CD14-positive monocyte (primary cell): Measurements from ENCODE around the gene BCL2L12. TPM values are rescaled to one million over a fixed set of nuclear protein-coding genes. Genes with fewer than 3 reads are reported as not detected.

Experiments
- DNase-seq, 3 donors: peaks; one replicate each; pipeline ENCODE4 v3.0.0-alpha.2; 2011 to 2022
- H2AFZ ChIP-seq: 2 replicates; pipeline ENCODE4 v1.6.0; 2012; ENCODE audit warnings: mild to moderate bottlenecking, low read depth, low read length, inconsistent platforms; ENCODE audit not compliant: insufficient read depth, poor library complexity, severe bottlenecking
- H3K27ac ChIP-seq, 2 donors: 1 replicate in 1 of 2; 2 replicates in 1 of 2; pipeline ENCODE4 v1.5.1; 2012 to 2013; ENCODE audit warnings: low read length in 2 of 2, control low read depth in 1 of 2, inconsistent platforms in 1 of 2, low read depth in 1 of 2, mild to moderate bottlenecking in 1 of 2
- H3K27me3 ChIP-seq, 2 donors: one replicate each; pipeline versions ENCODE4 v1.6.0 to v1.6.1; 2011 to 2013; ENCODE audit warnings: low read length in 2 of 2; ENCODE audit not compliant: control insufficient read depth in 2 of 2, insufficient read depth in 2 of 2
- H3K36me3 ChIP-seq, 2 donors: replicated peaks in 1 of 2; 1 replicate in 1 of 2; 2 replicates in 1 of 2; pipeline versions ENCODE4 v1.5.1 to v1.6.1; 2012 to 2013; ENCODE audit warnings: low read length in 2 of 2, control low read depth in 1 of 2, inconsistent platforms in 1 of 2, mild to moderate bottlenecking in 1 of 2; ENCODE audit not compliant: insufficient read depth in 2 of 2, control insufficient read depth in 1 of 2
- H3K4me1 ChIP-seq, 2 donors: 1 replicate in 1 of 2; 2 replicates in 1 of 2; pipeline versions ENCODE4 v1.5.1 to v1.6.1; 2012 to 2013; ENCODE audit warnings: low read length in 2 of 2, control low read depth in 1 of 2, inconsistent platforms in 1 of 2, mild to moderate bottlenecking in 1 of 2, moderate library complexity in 1 of 2; ENCODE audit not compliant: insufficient read depth in 2 of 2, control insufficient read depth in 1 of 2
- H3K4me2 ChIP-seq: replicated peaks from 2 replicates; pipeline ENCODE3; 2012; ENCODE audit warnings: low read length, moderate library complexity, mild to moderate bottlenecking; ENCODE audit not compliant: poor library complexity, severe bottlenecking; ENCODE audit errors: extremely low read depth
- H3K4me3 ChIP-seq, 3 experiments: fragments of 200-600 bp in 1 of 3; sonication (generic) in 1 of 3; replicated peaks in 1 of 3; 1 replicate in 2 of 3; 2 replicates in 1 of 3; pipeline ENCODE4 v1.5.1; 2011 to 2013; ENCODE audit warnings: low read length in 3 of 3, mild to moderate bottlenecking in 3 of 3, control low read depth in 2 of 3, low read depth in 2 of 3, inconsistent platforms in 1 of 3, moderate library complexity in 1 of 3
- H3K79me2 ChIP-seq: 2 replicates; pipeline ENCODE4 v1.6.0; 2012; ENCODE audit warnings: mild to moderate bottlenecking, control low read depth, inconsistent platforms, low read length, moderate library complexity; ENCODE audit not compliant: insufficient read depth
- H3K9ac ChIP-seq: 2 replicates; pipeline ENCODE4 v1.6.0; 2017; ENCODE audit warnings: low read length, mild to moderate bottlenecking; ENCODE audit not compliant: insufficient read depth, poor library complexity, severe bottlenecking
- H3K9me3 ChIP-seq, 2 donors: replicated peaks in 1 of 2; 1 replicate in 1 of 2; 2 replicates in 1 of 2; pipeline versions ENCODE4 v1.5.1 to v1.6.1; 2012 to 2013; ENCODE audit warnings: low read length in 2 of 2, control low read depth in 1 of 2; ENCODE audit not compliant: control insufficient read depth in 1 of 2, insufficient read depth in 1 of 2
- H4K20me1 ChIP-seq: 2 replicates; pipeline ENCODE4 v1.6.0; 2012; ENCODE audit warnings: mild to moderate bottlenecking, low read length, control low read depth, moderate library complexity; ENCODE audit not compliant: insufficient read depth
- H3K27ac Mint-ChIP-seq, 7 donors: one replicate each; pipeline ENCODE4 v1.8.0; 2020; ENCODE audit warnings: mild to moderate bottlenecking in 7 of 7, mixed read lengths in 7 of 7, moderate library complexity in 6 of 7, inconsistent platforms in 2 of 7
- H3K27me3 Mint-ChIP-seq, 3 donors: one replicate each; pipeline ENCODE4 v1.8.0; 2021 to 2022; ENCODE audit warnings: low read depth in 3 of 3, mild to moderate bottlenecking in 3 of 3, mixed read lengths in 3 of 3, moderate library complexity in 3 of 3, inconsistent platforms in 1 of 3
- H3K36me3 Mint-ChIP-seq, 2 donors: one replicate each; pipeline ENCODE4 v1.8.0; 2020; ENCODE audit warnings: mixed read lengths in 2 of 2, inconsistent platforms in 1 of 2, mild to moderate bottlenecking in 1 of 2
- H3K4me1 Mint-ChIP-seq: one replicate; pipeline ENCODE4 v1.8.0; 2020; ENCODE audit warnings: mild to moderate bottlenecking, mixed read lengths
- H3K4me3 Mint-ChIP-seq, 2 donors: one replicate each; pipeline ENCODE4 v1.8.0; 2020; ENCODE audit warnings: mild to moderate bottlenecking in 2 of 2, mixed read lengths in 2 of 2, moderate library complexity in 1 of 2
- H3K9me3 Mint-ChIP-seq, 7 donors: one replicate each; pipeline ENCODE4 v1.8.0; 2020 to 2022; ENCODE audit warnings: mixed read lengths in 7 of 7, mild to moderate bottlenecking in 6 of 7, moderate library complexity in 6 of 7, inconsistent platforms in 2 of 7
- WGBS: methylation state at CpG from one replicate; pipeline ENCODE4 v1.1.5; 2013; ENCODE audit warnings: missing lambda C conversion rate; ENCODE audit not compliant: insufficient coverage; 5-methylcytosine and 5-hydroxymethylcytosine counted together
- intact Hi-C, 2 donors: fragments of 100-400 bp; cut with micrococcal nuclease; formaldehyde crosslinking; loops; one replicate each; pipeline versions ENCODE4 v1.15.0 to v1.15.1; 2023
- polyA plus RNA-seq, 3 donors: library from polyadenylated mRNA; depleted of rRNA in 1 of 3; unstranded in 2 of 3; stranded (reverse) in 1 of 3; fragments of 300-500 nt in 2 of 3; fragments of >200 nt in 1 of 3; fragmentation: Illumina TruSeq in 2 of 3; gene quantifications; 1 replicate in 2 of 3; 2 replicates in 1 of 3; pipeline ENCODE4 v1.2.3, GENCODE V29; 2012 to 2021
- TF ChIP-seq, protein P1 (sequence below): fragments of 200-600 bp; IDR thresholded peaks from one replicate; pipeline ENCODE4 v1.8.0; 2022; ENCODE audit warnings: antibody characterized with exemption, mild to moderate bottlenecking

The BCL2L12 gene
- polyA plus RNA-seq, 3 donors, result 5.7 to 10.3 (median 8.6) TPM

DNA sequence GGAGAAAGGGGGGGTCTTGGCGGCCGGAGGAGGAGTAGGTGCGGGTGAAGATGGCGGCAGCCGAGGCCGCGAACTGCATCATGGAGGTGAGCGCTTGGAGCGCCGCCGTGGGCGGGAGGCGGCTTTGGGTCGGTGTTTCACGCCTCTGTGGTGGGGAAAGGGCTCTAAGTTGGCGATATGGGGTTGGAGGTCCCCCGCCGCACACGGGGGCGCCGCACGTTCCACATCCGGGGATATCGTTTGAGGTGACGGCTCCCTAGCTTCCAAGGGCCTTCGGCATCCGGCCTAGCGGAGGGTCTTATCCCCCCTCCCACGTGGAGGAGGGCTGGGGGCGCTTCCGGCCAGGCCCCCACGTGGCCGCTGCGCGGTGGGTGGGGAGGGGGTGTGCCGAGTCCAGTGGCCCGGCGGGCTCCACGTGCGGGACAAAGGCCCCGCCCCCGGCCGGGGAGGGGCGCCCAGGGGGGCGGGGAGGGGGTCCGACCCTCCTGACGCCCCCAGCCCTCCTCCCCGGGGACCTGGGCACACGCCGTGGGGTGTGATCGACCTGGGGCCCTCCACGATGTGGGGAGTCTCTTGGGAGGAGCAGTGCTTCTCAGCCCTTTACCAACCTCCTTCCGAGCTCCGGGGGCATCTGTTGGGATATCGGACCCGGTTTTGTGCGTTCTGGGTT, 11.6 kb downstream of the BCL2L12 start, which contains the start of gene PRMT1:
PRMT1 (plus strand) TSS at position 41 of the 670 bp plus-strand sequence; CDS start at position 51, 10 bp downstream.
- Mint-ChIP-seq H3K36me3 (peaks cover 13 to 17% of the 10 kb centered on the region in 2 donors), H3K27me3 (peaks cover 0 to 5% (median 0%) of the 10 kb centered on the region in 3 donors), H3K27ac (peak within 1 kb of the TSS; percentile 98 to 100 (median 100)), H3K9me3 (peaks cover 0 to 2% (median 0%) of the 10 kb centered on the region in 7 donors), H3K4me1 (peaks cover 19% of the 10 kb centered on the region), H3K4me3 (peak within 1 kb of the TSS; percentile 96)
- H4K20me1 ChIP-seq, result peaks cover 25% of the 10 kb centered on the region
- H3K79me2 ChIP-seq, result peaks cover 37% of the 10 kb centered on the region
- H3K36me3 ChIP-seq, result peaks cover 7 to 8% of the 10 kb centered on the region in 2 donors
- H3K27ac ChIP-seq, result peak within 1 kb of the TSS; percentile 91 to 98
- H3K27me3 ChIP-seq, result no peaks in the 10 kb centered on the region
- H3K9ac ChIP-seq, result peak within 1 kb of the TSS; percentile 84
- H3K9me3 ChIP-seq, result no peaks in the 10 kb centered on the region
- TF ChIP-seq, protein P1, sequence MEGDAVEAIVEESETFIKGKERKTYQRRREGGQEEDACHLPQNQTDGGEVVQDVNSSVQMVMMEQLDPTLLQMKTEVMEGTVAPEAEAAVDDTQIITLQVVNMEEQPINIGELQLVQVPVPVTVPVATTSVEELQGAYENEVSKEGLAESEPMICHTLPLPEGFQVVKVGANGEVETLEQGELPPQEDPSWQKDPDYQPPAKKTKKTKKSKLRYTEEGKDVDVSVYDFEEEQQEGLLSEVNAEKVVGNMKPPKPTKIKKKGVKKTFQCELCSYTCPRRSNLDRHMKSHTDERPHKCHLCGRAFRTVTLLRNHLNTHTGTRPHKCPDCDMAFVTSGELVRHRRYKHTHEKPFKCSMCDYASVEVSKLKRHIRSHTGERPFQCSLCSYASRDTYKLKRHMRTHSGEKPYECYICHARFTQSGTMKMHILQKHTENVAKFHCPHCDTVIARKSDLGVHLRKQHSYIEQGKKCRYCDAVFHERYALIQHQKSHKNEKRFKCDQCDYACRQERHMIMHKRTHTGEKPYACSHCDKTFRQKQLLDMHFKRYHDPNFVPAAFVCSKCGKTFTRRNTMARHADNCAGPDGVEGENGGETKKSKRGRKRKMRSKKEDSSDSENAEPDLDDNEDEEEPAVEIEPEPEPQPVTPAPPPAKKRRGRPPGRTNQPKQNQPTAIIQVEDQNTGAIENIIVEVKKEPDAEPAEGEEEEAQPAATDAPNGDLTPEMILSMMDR, result no peak
- DNase-seq, result no peak
- WGBS, result 0% methylated on average over 27 of the region's 57 CpGs
- H3K4me2 ChIP-seq, result peak within 1 kb of the TSS; percentile 100
- peak within 1 kb of the TSS; percentile 92 to 98 (median 93) for H3K4me3 ChIP-seq
- intact Hi-C loops, result loop anchor here (2.0 to 10.0 kb wide), 7 partner anchors 35 to 205 kb away; partner anchors contain the start of genes PRR12 (in 2 of the 2), RPS11 (in 2 of the 2), SCAF1 (in 2 of the 2) and AKT1S1 (in 1 of the 2)
- peak within 1 kb of the TSS; percentile 79 for H2AFZ ChIP-seq
- H3K4me1 ChIP-seq, result peaks cover 24 to 38% of the 10 kb centered on the region in 2 donors

DNA sequence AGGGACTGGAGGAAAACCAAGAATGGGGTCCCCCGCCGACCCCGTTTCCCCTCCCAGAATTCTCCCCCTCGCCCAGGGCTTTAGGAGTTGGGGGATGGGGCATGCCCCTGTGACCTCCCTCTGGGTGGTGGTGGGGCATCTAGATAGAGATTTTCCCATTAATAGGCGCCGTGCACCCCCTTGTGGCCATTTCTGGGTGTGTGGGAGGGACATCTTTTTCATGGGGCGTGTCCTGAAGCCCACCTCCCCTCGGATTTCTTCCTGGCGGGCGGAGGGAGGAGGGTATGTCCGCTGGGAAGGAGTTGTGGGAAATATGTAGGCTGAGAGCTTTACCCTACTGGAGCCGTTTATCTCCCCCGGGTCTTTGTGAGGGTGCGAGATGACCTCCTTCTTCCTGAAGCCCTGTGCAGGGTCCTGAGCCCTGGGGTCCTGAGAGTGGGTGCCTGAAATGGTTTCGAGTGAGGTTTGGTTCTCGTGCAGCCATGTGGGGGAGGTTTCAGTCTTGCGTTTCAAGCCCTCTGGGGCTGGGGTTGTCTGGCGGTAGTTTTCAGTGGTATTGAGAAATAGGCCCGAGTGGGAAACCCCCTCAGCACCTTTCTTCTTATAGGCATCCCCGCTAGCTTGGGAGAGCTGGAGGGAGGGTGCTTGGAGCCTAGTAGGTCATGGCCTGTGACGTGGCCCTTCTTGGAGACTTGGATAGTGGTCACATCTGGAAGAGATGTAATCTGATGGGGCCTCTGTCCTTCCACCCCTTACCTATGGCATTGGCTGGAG, 12.4 kb downstream of the BCL2L12 start:
- Histone ChIP-seq H3K4me3 (peak overlapping the region; percentile 92 to 98 (median 93)), H2AFZ (peak overlapping the region; percentile 79), H3K4me2 (peak overlapping the region; percentile 100), H3K9ac (peak overlapping the region; percentile 84), H3K36me3 (peaks cover 10 to 14% of the 10 kb centered on the region in 2 donors), H3K9me3 (no peaks in the 10 kb centered on the region), H3K27me3 (no peaks in the 10 kb centered on the region), H3K27ac (peak overlapping the region; percentile 88 to 91), H3K4me1 (peaks cover 24 to 38% of the 10 kb centered on the region in 2 donors), H4K20me1 (peaks cover 25% of the 10 kb centered on the region), H3K79me2 (peaks cover 37% of the 10 kb centered on the region)
- TF ChIP-seq, protein P1, result peak; percentile 93
- Mint-ChIP-seq H3K4me3 (peak overlapping the region; percentile 96), H3K9me3 (peaks cover 0 to 2% (median 0%) of the 10 kb centered on the region in 7 donors), H3K27ac (peak overlapping the region; percentile 84 to 99 (median 93)), H3K4me1 (peaks cover 18% of the 10 kb centered on the region), H3K36me3 (peaks cover 17 to 24% of the 10 kb centered on the region in 2 donors), H3K27me3 (peaks cover 0 to 5% (median 0%) of the 10 kb centered on the region in 3 donors)
- intact Hi-C loops, result loop anchor here (2.0 to 10.0 kb wide), 7 partner anchors 35 to 206 kb away; partner anchors contain the start of genes PRR12 (in 2 of the 2), RPS11 (in 2 of the 2), SCAF1 (in 2 of the 2) and AKT1S1 (in 1 of the 2)
- 6% methylated on average over 9 of the region's 21 CpGs for WGBS
- DNase-seq, result peak; percentile 62 to 89 (median 64)
